Keratinocyte (primary cell): ENCODE data around the gene TKFC. TPM values are rescaled to one million over a fixed set of nuclear protein-coding genes. Genes with fewer than 3 reads are reported as not detected.

ENCODE experiments used
- DNase-seq: peaks from one replicate; pipeline ENCODE4 v3.0.0-alpha.2; 2011; ENCODE audit warnings: low read depth, missing footprints, low spot score
- FAIRE-seq: peaks from 2 replicates; lab custom pipeline; 2011; peaks lifted over from hg19 to GRCh38; lab: Jason Lieb, UNC
- H2AFZ ChIP-seq: 2 replicates; pipeline ENCODE4 v1.6.0; 2012; ENCODE audit warnings: low read length, control low read depth, inconsistent platforms; ENCODE audit not compliant: control insufficient read depth
- H3K27ac ChIP-seq: 2 replicates; pipeline ENCODE4 v1.5.1; 2011; ENCODE audit warnings: low read length; ENCODE audit not compliant: control insufficient read depth, insufficient read depth
- H3K27me3 ChIP-seq: 3 replicates; pipeline ENCODE4 v1.6.0; 2011; ENCODE audit warnings: low read length; ENCODE audit not compliant: control insufficient read depth, insufficient read depth; ENCODE audit errors: extremely low read depth
- H3K36me3 ChIP-seq, 2 experiments: 2 replicates in 1 of 2; 3 replicates in 1 of 2; pipeline ENCODE4 v1.5.1; 2011; ENCODE audit warnings: low read length in 2 of 2, mild to moderate bottlenecking in 1 of 2; ENCODE audit not compliant: control insufficient read depth in 2 of 2, insufficient read depth in 2 of 2; ENCODE audit errors: extremely low read depth in 1 of 2
- H3K4me1 ChIP-seq: 3 replicates; pipeline ENCODE4 v1.5.1; 2011; ENCODE audit warnings: low read length; ENCODE audit not compliant: control insufficient read depth, insufficient read depth; ENCODE audit errors: extremely low read depth
- H3K4me2 ChIP-seq: 3 replicates; pipeline ENCODE4 v1.6.0; 2011; ENCODE audit warnings: low read depth, low read length; ENCODE audit not compliant: control insufficient read depth, insufficient read depth; ENCODE audit errors: extremely low read depth
- H3K4me3 ChIP-seq, 3 experiments: fragments of 200-600 bp in 1 of 3; sonication (generic) in 1 of 3; 2 replicates in 2 of 3; 3 replicates in 1 of 3; pipeline ENCODE4 v1.5.1; 2011 to 2016; ENCODE audit warnings: low read length in 3 of 3, mild to moderate bottlenecking in 3 of 3, control low read depth in 2 of 3, inconsistent platforms in 1 of 3, low read depth in 1 of 3, mixed read lengths in 1 of 3, mixed run types in 1 of 3, moderate library complexity in 1 of 3; ENCODE audit not compliant: control insufficient read depth in 2 of 3, insufficient read depth in 2 of 3; ENCODE audit errors: extremely low read depth in 1 of 3
- H3K79me2 ChIP-seq: 2 replicates; pipeline ENCODE4 v1.6.0; 2012; ENCODE audit warnings: low read length; ENCODE audit not compliant: control insufficient read depth, insufficient read depth
- H3K9ac ChIP-seq: 3 replicates; pipeline ENCODE4 v1.6.0; 2011; ENCODE audit warnings: low read length; ENCODE audit not compliant: control insufficient read depth, insufficient read depth; ENCODE audit errors: extremely low read depth
- H3K9me1 ChIP-seq: 3 replicates; pipeline ENCODE4 v1.6.0; 2011; ENCODE audit warnings: low read length; ENCODE audit not compliant: control insufficient read depth, insufficient read depth; ENCODE audit errors: extremely low read depth
- H3K9me3 ChIP-seq: 2 replicates; pipeline ENCODE4 v1.5.1; 2012; ENCODE audit warnings: low read depth, low read length; ENCODE audit not compliant: control insufficient read depth
- H4K20me1 ChIP-seq: 3 replicates; pipeline ENCODE4 v1.6.0; 2011; ENCODE audit warnings: low read length; ENCODE audit not compliant: control insufficient read depth, insufficient read depth; ENCODE audit errors: extremely low read depth
- EZH2 ChIP-seq: IDR thresholded peaks from one replicate; pipeline ENCODE4 v1.6.1; 2012; ENCODE audit warnings: inconsistent platforms, mild to moderate bottlenecking, low read length, moderate library complexity
- dilution Hi-C: fragments of 300-500 bp; cut with MboI; formaldehyde crosslinking; loops from one replicate; pipeline ENCODE4 v1.7.0; 2020; ENCODE audit warnings: low sequenced_read_pairs; ENCODE audit not compliant: extremely low pct_ligation_motif_present
- polyA plus RNA-seq, 5 experiments: library from polyadenylated mRNA; depleted of rRNA in 3 of 5; stranded (reverse) in 3 of 5; stranded (forward) in 1 of 5; unstranded in 1 of 5; fragments of >200 nt; gene quantifications; 1 replicate in 1 of 5; 2 replicates in 3 of 5; 3 replicates in 1 of 5; pipeline versions ENCODE4 v1.2.1 to v1.2.3, GENCODE V29; 2011 to 2012; ENCODE audit warnings: missing spikeins in 2 of 5, low read depth in 1 of 5, low replicate concordance in 1 of 5
- TF ChIP-seq, protein P1 (sequence below), 3 experiments: IDR thresholded peaks in 1 of 3; conservative IDR thresholded peaks in 1 of 3; optimal IDR thresholded peaks in 1 of 3; 2 replicates in 2 of 3; 3 replicates in 1 of 3; pipeline versions ENCODE3 to v1.5.1; 2011; ENCODE audit warnings: low read length in 3 of 3, mild to moderate bottlenecking in 3 of 3, moderate library complexity in 2 of 3, control low read depth in 1 of 3, inconsistent platforms in 1 of 3; ENCODE audit not compliant: insufficient read depth in 2 of 3; ENCODE audit errors: extremely low read depth in 1 of 3

The TKFC gene
- polyA plus RNA-seq, 1 donor (not counting 4 experiments of a cell fraction or from before 2014, with no cell fraction given): 15.4 TPM

DNA sequence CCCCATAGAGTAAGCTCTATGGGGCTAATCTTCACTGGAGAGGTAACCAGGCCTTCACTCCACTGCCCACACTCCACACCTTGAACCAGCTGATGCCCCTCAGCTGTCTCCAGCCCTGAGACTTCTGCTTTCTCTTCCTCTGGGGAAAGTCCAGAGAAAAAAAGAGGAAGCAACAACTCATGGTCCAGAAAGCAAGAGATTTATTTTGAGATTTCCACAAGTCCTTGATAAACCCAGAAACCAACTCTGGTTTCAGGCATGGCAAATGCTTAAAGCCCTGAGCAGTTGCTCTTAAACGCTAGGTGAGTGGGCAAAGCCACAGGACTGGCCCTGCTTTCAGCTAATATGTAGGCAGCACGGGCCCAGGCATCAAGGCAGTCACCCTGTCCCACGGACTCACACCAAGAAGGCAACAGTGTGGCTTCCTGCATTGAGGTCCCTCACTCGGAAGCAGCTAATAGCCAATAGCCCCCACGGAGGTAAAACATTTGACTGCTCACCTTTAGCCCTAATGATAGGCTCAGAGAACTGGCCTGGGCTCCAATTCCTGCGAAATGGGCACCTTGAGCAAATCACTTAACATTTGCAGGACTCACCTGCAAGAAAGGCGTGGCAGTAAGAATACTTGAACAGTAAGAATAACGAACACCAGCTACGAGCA, 24.3 kb downstream of the TKFC start:
- Histone ChIP-seq H3K4me2 (no peak overlapping the region), H3K9ac (no peak overlapping the region), H3K9me3 (no peaks in the 10 kb centered on the region), H3K27ac (no peak overlapping the region), H3K27me3 (no peaks in the 10 kb centered on the region), H4K20me1 (no peaks in the 10 kb centered on the region), H2AFZ (no peak overlapping the region), H3K79me2 (peaks cover 15% of the 10 kb centered on the region), H3K4me1 (peaks cover 4% of the 10 kb centered on the region), H3K9me1 (no peaks in the 10 kb centered on the region), H3K36me3 (peaks cover 5 to 17% of the 10 kb centered on the region in 2 experiments), H3K4me3 (no peak overlapping the region)
- DNase-seq (no peak), FAIRE-seq (no peak)
- dilution Hi-C loops: no loop called here
- TF ChIP-seq EZH2: no peak
- TF ChIP-seq, protein P1, sequence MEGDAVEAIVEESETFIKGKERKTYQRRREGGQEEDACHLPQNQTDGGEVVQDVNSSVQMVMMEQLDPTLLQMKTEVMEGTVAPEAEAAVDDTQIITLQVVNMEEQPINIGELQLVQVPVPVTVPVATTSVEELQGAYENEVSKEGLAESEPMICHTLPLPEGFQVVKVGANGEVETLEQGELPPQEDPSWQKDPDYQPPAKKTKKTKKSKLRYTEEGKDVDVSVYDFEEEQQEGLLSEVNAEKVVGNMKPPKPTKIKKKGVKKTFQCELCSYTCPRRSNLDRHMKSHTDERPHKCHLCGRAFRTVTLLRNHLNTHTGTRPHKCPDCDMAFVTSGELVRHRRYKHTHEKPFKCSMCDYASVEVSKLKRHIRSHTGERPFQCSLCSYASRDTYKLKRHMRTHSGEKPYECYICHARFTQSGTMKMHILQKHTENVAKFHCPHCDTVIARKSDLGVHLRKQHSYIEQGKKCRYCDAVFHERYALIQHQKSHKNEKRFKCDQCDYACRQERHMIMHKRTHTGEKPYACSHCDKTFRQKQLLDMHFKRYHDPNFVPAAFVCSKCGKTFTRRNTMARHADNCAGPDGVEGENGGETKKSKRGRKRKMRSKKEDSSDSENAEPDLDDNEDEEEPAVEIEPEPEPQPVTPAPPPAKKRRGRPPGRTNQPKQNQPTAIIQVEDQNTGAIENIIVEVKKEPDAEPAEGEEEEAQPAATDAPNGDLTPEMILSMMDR (optimal IDR thresholded peaks at IDR 0.05 in 1 of 3, IDR thresholded peaks at IDR 0.05 in 1 of 3, conservative IDR thresholded peaks at IDR 0.05 in 1 of 3; ENCODE audit: extremely low read depth in 1 of 3, insufficient read depth in 2 of 3, low read length in 3 of 3): no peak

GRCh38 chr11:61357894-61358239, 24.8 kb downstream of the TKFC start:
- Histone ChIP-seq H3K9me1 (no peaks in the 10 kb centered on the region), H3K9ac (no peak overlapping the region), H3K27me3 (no peaks in the 10 kb centered on the region), H3K9me3 (no peaks in the 10 kb centered on the region), H3K79me2 (peaks cover 19% of the 10 kb centered on the region), H3K36me3 (peaks cover 5 to 12% of the 10 kb centered on the region in 2 experiments), H3K4me2 (no peak overlapping the region), H3K27ac (no peak overlapping the region), H3K4me1 (peaks cover 5% of the 10 kb centered on the region), H3K4me3 (no peak overlapping the region), H4K20me1 (no peaks in the 10 kb centered on the region), H2AFZ (no peak overlapping the region)
- DNase-seq (no peak), FAIRE-seq (no peak)
- no peak for TF ChIP-seq EZH2
- TF ChIP-seq, protein P1 (optimal IDR thresholded peaks at IDR 0.05 in 1 of 3, IDR thresholded peaks at IDR 0.05 in 1 of 3, conservative IDR thresholded peaks at IDR 0.05 in 1 of 3; ENCODE audit: extremely low read depth in 1 of 3, insufficient read depth in 2 of 3, low read length in 3 of 3): no peak
- dilution Hi-C loops: no loop called here
